DND-41 (cell line): ENCODE measurements around the gene LTBP2.

ENCODE experiments used
- ATAC-seq: fragments of 200-7000 bp; cut with Tn5 transposase; 3 replicates; pipeline ENCODE4 v1.9.1; 2021; ENCODE audit warnings: low read depth; ENCODE audit not compliant: insufficient read depth
- DNase-seq: peaks from one replicate; pipeline ENCODE4 v3.0.0-alpha.2; 2020
- H2AFZ ChIP-seq: 2 replicates; pipeline ENCODE4 v1.6.0; 2012; ENCODE audit warnings: low read depth, low read length
- H3K27ac ChIP-seq: 2 replicates; pipeline ENCODE4 v1.5.1; 2012; ENCODE audit warnings: low read length, inconsistent platforms
- H3K27me3 ChIP-seq: fragments of 200-600 bp; sonication (generic); 2 replicates; pipeline ENCODE4 v1.6.0; 2012; ENCODE audit warnings: low read length, mild to moderate bottlenecking, inconsistent platforms; ENCODE audit not compliant: insufficient read depth, poor library complexity
- H3K36me3 ChIP-seq: 2 replicates; pipeline ENCODE4 v1.5.1; 2012; ENCODE audit warnings: low read length, inconsistent platforms; ENCODE audit not compliant: insufficient read depth
- H3K4me1 ChIP-seq: 2 replicates; pipeline ENCODE4 v1.5.1; 2012; ENCODE audit warnings: mild to moderate bottlenecking, low read length; ENCODE audit not compliant: insufficient read depth
- H3K4me2 ChIP-seq: 2 replicates; pipeline ENCODE4 v1.6.0; 2012; ENCODE audit warnings: mild to moderate bottlenecking, moderate library complexity, low read length, inconsistent platforms; ENCODE audit not compliant: insufficient read depth
- H3K4me3 ChIP-seq, 2 experiments: fragments of 200-600 bp in 1 of 2; shearing (Covaris generic) in 1 of 2; 2 replicates each; pipeline ENCODE4 v1.5.1; 2012 to 2016; ENCODE audit warnings: inconsistent platforms in 2 of 2, low read length in 2 of 2, mild to moderate bottlenecking in 2 of 2, low read depth in 1 of 2, moderate library complexity in 1 of 2
- H3K79me2 ChIP-seq: 2 replicates; pipeline ENCODE4 v1.6.0; 2012; ENCODE audit warnings: low read length, inconsistent platforms; ENCODE audit not compliant: insufficient read depth
- H3K9ac ChIP-seq: 2 replicates; pipeline ENCODE4 v1.6.0; 2012; ENCODE audit warnings: low read depth, mild to moderate bottlenecking, inconsistent platforms, low read length, moderate library complexity
- H3K9me3 ChIP-seq: 2 replicates; pipeline ENCODE4 v1.5.1; 2012; ENCODE audit warnings: low read length, moderate library complexity, mild to moderate bottlenecking, inconsistent platforms; ENCODE audit not compliant: insufficient read depth, severe bottlenecking
- H4K20me1 ChIP-seq: 2 replicates; pipeline ENCODE4 v1.6.0; 2012; ENCODE audit warnings: low read length; ENCODE audit not compliant: insufficient read depth
- EZH2 ChIP-seq: IDR thresholded peaks from 3 replicates; pipeline ENCODE4 v1.6.1; 2012; ENCODE audit warnings: borderline replicate concordance, low read depth, mild to moderate bottlenecking, moderate library complexity, low read length, inconsistent platforms; ENCODE audit not compliant: severe bottlenecking
- TF ChIP-seq, protein P1 (sequence below): IDR thresholded peaks from 2 replicates; pipeline ENCODE4 v1.5.1; 2012; ENCODE audit warnings: borderline replicate concordance, low read length, moderate library complexity, mild to moderate bottlenecking; ENCODE audit not compliant: poor library complexity, severe bottlenecking; ENCODE audit errors: extremely low read depth

Gene LTBP2

DNA sequence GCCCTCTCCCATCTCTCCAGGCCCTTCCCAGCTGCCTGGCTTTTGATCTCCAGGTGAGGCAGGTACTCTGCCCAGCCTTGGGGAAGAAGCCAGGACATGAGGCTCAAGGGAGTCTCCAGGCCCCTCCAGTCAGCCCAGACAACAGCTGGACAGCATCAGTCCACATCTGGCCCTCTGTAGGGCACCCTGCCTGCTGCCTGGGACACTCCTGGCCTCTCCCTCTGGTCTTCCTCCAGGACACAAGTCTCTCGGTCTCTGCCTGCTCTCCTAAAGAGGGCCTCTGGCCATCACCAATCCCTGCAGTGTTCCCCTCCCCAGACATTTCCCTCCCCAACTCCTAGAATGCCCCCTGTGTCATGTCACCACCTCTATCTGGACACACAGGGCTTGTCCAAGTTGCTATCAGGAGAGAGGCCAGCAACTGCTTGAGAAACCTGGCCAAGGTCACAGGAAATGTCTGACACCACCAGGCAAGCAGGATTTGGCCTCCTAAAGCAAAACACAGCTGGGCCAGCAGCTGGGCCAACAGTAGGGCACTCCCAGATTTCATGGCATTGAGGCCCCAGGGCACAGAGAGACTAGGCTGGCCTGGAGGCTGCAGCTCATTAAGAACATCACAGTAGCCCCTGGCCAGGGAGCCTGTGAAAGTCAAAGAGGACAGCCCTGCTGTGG, 29.0 kb downstream of the LTBP2 start:
- TF ChIP-seq EZH2, result no peak
- TF ChIP-seq, protein P1, sequence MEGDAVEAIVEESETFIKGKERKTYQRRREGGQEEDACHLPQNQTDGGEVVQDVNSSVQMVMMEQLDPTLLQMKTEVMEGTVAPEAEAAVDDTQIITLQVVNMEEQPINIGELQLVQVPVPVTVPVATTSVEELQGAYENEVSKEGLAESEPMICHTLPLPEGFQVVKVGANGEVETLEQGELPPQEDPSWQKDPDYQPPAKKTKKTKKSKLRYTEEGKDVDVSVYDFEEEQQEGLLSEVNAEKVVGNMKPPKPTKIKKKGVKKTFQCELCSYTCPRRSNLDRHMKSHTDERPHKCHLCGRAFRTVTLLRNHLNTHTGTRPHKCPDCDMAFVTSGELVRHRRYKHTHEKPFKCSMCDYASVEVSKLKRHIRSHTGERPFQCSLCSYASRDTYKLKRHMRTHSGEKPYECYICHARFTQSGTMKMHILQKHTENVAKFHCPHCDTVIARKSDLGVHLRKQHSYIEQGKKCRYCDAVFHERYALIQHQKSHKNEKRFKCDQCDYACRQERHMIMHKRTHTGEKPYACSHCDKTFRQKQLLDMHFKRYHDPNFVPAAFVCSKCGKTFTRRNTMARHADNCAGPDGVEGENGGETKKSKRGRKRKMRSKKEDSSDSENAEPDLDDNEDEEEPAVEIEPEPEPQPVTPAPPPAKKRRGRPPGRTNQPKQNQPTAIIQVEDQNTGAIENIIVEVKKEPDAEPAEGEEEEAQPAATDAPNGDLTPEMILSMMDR, result no peak
- DNase-seq (no peak), ATAC-seq (no peak)
- H4K20me1 ChIP-seq, result no peaks in the 10 kb centered on the region
- no peaks in the 10 kb centered on the region for H3K9me3 ChIP-seq
- no peaks in the 10 kb centered on the region for H3K4me1 ChIP-seq
- H3K79me2 ChIP-seq, result no peaks in the 10 kb centered on the region
- no peak overlapping the region for H3K4me2 ChIP-seq
- H3K4me3 ChIP-seq, result no peak overlapping the region
- H3K36me3 ChIP-seq, result no peaks in the 10 kb centered on the region
- H3K27ac ChIP-seq, result no peak overlapping the region
- H3K9ac ChIP-seq, result no peak overlapping the region
- H3K27me3 ChIP-seq, result peaks cover 17% of the 10 kb centered on the region
- no peak overlapping the region for H2AFZ ChIP-seq

DNA sequence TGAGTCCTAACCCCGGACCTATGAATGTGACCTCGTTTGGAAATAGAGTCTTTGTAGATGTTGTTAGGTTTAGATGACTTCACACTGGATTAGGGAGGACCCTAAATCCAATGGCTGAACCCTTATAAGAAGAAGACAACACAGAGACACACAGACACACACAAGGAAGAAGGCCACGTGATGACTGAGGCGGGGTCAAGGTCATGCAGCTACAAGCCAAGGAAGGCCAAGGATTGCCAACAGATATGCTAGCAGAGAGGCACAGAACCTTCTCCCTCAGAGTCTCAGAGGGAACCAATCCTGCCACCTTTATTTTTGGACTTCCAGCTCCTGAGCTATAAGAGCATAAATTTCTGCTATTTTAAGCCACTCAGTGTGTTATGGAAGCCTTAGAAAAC, 31.8 kb downstream of the LTBP2 start:
- Histone ChIP-seq H3K9ac (no peak overlapping the region), H3K4me1 (no peaks in the 10 kb centered on the region), H3K9me3 (no peaks in the 10 kb centered on the region), H3K27me3 (peaks cover 25% of the 10 kb centered on the region), H3K4me3 (no peak overlapping the region), H3K36me3 (no peaks in the 10 kb centered on the region), H3K27ac (no peak overlapping the region), H2AFZ (no peak overlapping the region), H3K4me2 (no peak overlapping the region), H3K79me2 (no peaks in the 10 kb centered on the region), H4K20me1 (no peaks in the 10 kb centered on the region)
- no peak for ATAC-seq
- no peak for DNase-seq
- TF ChIP-seq EZH2, result no peak
- TF ChIP-seq, protein P1, result no peak

DNA sequence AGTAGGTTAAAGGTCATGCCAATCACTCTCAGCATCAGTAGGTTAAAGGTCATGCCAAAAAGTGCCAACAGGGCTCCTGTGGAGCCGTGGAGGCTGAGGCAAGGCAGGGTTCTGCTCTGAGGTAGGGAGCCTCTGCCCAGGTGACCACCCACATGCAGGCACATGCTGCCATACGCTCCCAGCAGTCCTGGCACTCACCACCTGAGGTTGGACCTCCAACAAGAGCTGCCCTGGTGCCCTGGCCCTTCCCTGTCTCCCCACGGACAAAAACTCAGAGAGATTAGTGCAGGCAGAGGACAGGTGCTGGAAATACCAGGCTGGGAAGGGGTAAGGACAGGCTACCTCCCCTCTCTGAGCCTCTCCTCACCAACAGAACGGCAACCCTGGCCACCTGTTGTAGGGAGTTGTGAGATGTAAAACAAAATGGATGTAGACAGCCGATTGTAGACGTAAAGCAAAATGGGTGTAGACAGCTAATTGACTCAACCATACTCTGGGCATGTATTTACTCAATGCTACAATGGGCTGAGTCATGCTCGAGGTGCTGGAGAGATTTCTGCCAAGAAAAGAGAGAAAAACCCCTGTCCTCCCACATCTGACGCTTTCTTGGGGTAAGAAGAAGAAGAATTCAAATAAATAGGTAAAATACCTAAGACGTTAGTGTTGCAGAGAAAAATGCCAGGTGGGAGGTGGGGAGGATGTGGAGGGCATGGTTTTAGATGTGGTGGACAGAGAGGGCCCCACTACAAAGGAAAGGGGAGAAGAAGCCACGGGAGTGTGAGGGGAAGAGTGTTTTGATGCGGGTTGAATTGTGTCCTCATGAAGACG, 32.4 kb downstream of the LTBP2 start:
- Histone ChIP-seq H4K20me1 (no peaks in the 10 kb centered on the region), H3K36me3 (no peaks in the 10 kb centered on the region), H3K27ac (no peak overlapping the region), H3K27me3 (peaks cover 25% of the 10 kb centered on the region), H3K79me2 (no peaks in the 10 kb centered on the region), H3K4me2 (no peak overlapping the region), H3K9ac (no peak overlapping the region), H3K4me1 (no peaks in the 10 kb centered on the region), H3K9me3 (no peaks in the 10 kb centered on the region), H2AFZ (no peak overlapping the region), H3K4me3 (no peak overlapping the region)
- TF ChIP-seq, protein P1, result no peak
- no peak for TF ChIP-seq EZH2
- ATAC-seq, result peak; percentile 47; the same call in 1 of the 3 replicates
- no peak for DNase-seq
